Measurements from ENCODE around the gene MICAL2. TPM values are rescaled to one million over a fixed set of nuclear protein-coding genes. Genes with fewer than 3 reads are reported as not detected.

Gene MICAL2
- total and polyA plus RNA-seq, 2 donors (not counting 1 experiment from before 2014, with no cell fraction given), result 0.32 to 0.40 TPM

- Histone ChIP-seq H3K4me3 (ENCODE audit: control extremely low read depth in 1 of 5, extremely low read depth in 1 of 5, insufficient read depth in 1 of 5, low read depth in 2 of 5, low read length in 4 of 5) (no peak overlapping the region), H3K36me3 (replicated peaks in 1 of 2; ENCODE audit: control extremely low read depth in 1 of 2, control insufficient read depth in 1 of 2, extremely low read depth in 1 of 2, insufficient read depth in 2 of 2, low read length in 1 of 2) (no peaks in the 10 kb centered on the region), H2AFZ (ENCODE audit: insufficient read depth, low read depth, low read length, poor library complexity, severe bottlenecking) (no peak overlapping the region), H3K27ac (ENCODE audit: low read length in 2 of 2) (no peak overlapping the region), H3K79me2 (ENCODE audit: control insufficient read depth, insufficient read depth, low read length) (no peaks in the 10 kb centered on the region), H3K4me1 (ENCODE audit: control insufficient read depth in 2 of 2, insufficient read depth in 2 of 2, low read length in 2 of 2) (no peaks in the 10 kb centered on the region), H3K9ac (ENCODE audit: low read length) (no peak overlapping the region), H3K4me2 (replicated peaks; ENCODE audit: low read depth, low read length, poor library complexity, severe bottlenecking) (no peak overlapping the region), H3K9me3 (ENCODE audit: control extremely low read depth in 1 of 3, control insufficient read depth in 2 of 3, insufficient read depth in 1 of 3, low read length in 2 of 3) (no peaks in the 10 kb centered on the region), H3K27me3 (replicated peaks in 1 of 4; ENCODE audit: control extremely low read depth in 1 of 4, control insufficient read depth in 3 of 4, insufficient read depth in 4 of 4, low read length in 3 of 4) (no peaks in the 10 kb centered on the region), H4K20me1 (ENCODE audit: control insufficient read depth, insufficient read depth, low read length, poor library complexity, severe bottlenecking) (no peaks in the 10 kb centered on the region)
- CTCF ChIA-PET, result interaction anchor here (0.6 kb wide), 1 partner anchor 524 kb away, joined by 3 read pairs; no protein-coding TSS in a partner anchor
- POLR2A ChIA-PET, result no interaction called here
- TF ChIP-seq, protein P1, sequence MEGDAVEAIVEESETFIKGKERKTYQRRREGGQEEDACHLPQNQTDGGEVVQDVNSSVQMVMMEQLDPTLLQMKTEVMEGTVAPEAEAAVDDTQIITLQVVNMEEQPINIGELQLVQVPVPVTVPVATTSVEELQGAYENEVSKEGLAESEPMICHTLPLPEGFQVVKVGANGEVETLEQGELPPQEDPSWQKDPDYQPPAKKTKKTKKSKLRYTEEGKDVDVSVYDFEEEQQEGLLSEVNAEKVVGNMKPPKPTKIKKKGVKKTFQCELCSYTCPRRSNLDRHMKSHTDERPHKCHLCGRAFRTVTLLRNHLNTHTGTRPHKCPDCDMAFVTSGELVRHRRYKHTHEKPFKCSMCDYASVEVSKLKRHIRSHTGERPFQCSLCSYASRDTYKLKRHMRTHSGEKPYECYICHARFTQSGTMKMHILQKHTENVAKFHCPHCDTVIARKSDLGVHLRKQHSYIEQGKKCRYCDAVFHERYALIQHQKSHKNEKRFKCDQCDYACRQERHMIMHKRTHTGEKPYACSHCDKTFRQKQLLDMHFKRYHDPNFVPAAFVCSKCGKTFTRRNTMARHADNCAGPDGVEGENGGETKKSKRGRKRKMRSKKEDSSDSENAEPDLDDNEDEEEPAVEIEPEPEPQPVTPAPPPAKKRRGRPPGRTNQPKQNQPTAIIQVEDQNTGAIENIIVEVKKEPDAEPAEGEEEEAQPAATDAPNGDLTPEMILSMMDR (IDR thresholded peaks at IDR 0.05), result no peak
- no peak for TF ChIP-seq EZH2 (IDR thresholded peaks at IDR 0.05; ENCODE audit: borderline replicate concordance, insufficient read depth, low read depth, low read length, poor library complexity, severe bottlenecking)
- H3K9me3 Mint-ChIP-seq (ENCODE audit: insufficient read depth), result no peaks in the 10 kb centered on the region
- peaks cover 4% of the 10 kb centered on the region for H3K27me3 Mint-ChIP-seq
- ATAC-seq (ENCODE audit: low read depth), result no peak
- no peak overlapping the region for H3K4me3 Mint-ChIP-seq
- H3K4me1 Mint-ChIP-seq, result no peaks in the 10 kb centered on the region
- no peak for DNase-seq
- no peak overlapping the region for H3K27ac Mint-ChIP-seq
- no CpG with 5 or more reads among the region's 1 CpG for WGBS (ENCODE audit: insufficient coverage)
- intact Hi-C loops (cut with micrococcal nuclease), result no loop called here
Measured at GRCh38 chr11:12266132-12266531, 155.7 kb downstream of the MICAL2 start.

- DNase-seq, result no peak
- 94% methylated on average over 10 of the region's 10 CpGs for WGBS (ENCODE audit: insufficient coverage)
- Mint-ChIP-seq H3K4me1 (no peaks in the 10 kb centered on the region), H3K27me3 (peaks cover 4% of the 10 kb centered on the region), H3K27ac (no peak overlapping the region), H3K4me3 (no peak overlapping the region), H3K9me3 (ENCODE audit: insufficient read depth) (no peaks in the 10 kb centered on the region)
- Histone ChIP-seq H3K27ac (ENCODE audit: low read length in 2 of 2) (no peak overlapping the region), H3K9me3 (ENCODE audit: control extremely low read depth in 1 of 3, control insufficient read depth in 2 of 3, insufficient read depth in 1 of 3, low read length in 2 of 3) (no peaks in the 10 kb centered on the region), H3K79me2 (ENCODE audit: control insufficient read depth, insufficient read depth, low read length) (no peaks in the 10 kb centered on the region), H3K4me1 (ENCODE audit: control insufficient read depth in 2 of 2, insufficient read depth in 2 of 2, low read length in 2 of 2) (no peaks in the 10 kb centered on the region), H3K36me3 (replicated peaks in 1 of 2; ENCODE audit: control extremely low read depth in 1 of 2, control insufficient read depth in 1 of 2, extremely low read depth in 1 of 2, insufficient read depth in 2 of 2, low read length in 1 of 2) (no peaks in the 10 kb centered on the region), H3K4me2 (replicated peaks; ENCODE audit: low read depth, low read length, poor library complexity, severe bottlenecking) (no peak overlapping the region), H4K20me1 (ENCODE audit: control insufficient read depth, insufficient read depth, low read length, poor library complexity, severe bottlenecking) (no peaks in the 10 kb centered on the region), H3K4me3 (ENCODE audit: control extremely low read depth in 1 of 5, extremely low read depth in 1 of 5, insufficient read depth in 1 of 5, low read depth in 2 of 5, low read length in 4 of 5) (no peak overlapping the region), H2AFZ (ENCODE audit: insufficient read depth, low read depth, low read length, poor library complexity, severe bottlenecking) (no peak overlapping the region), H3K27me3 (replicated peaks in 1 of 4; ENCODE audit: control extremely low read depth in 1 of 4, control insufficient read depth in 3 of 4, insufficient read depth in 4 of 4, low read length in 3 of 4) (no peaks in the 10 kb centered on the region), H3K9ac (ENCODE audit: low read length) (no peak overlapping the region)
- no peak for TF ChIP-seq EZH2 (IDR thresholded peaks at IDR 0.05; ENCODE audit: borderline replicate concordance, insufficient read depth, low read depth, low read length, poor library complexity, severe bottlenecking)
- TF ChIP-seq, protein P1 (IDR thresholded peaks at IDR 0.05), result no peak
- ChIA-PET CTCF (interaction anchor here (0.6 kb wide), 1 partner anchor 525 kb away, joined by 3 read pairs; no protein-coding TSS in a partner anchor), POLR2A (no interaction called here)
- intact Hi-C loops (cut with micrococcal nuclease), result no loop called here
- no peak for ATAC-seq (ENCODE audit: low read depth)
Measured at GRCh38 chr11:12266943-12267342, 156.6 kb downstream of the MICAL2 start.

Measured in B cell (primary cell).